GM19452 (cell line): ENCODE results near the gene LYPD5.

Experiments used
- ATAC-seq: cut with Tn5 transposase; IDR thresholded peaks from one replicate; pipeline ENCODE4 v1.9.1; 2021; ENCODE audit not compliant: unreplicated experiment

The LYPD5 gene

GRCh38 chr19:43754503-43755255, 47.6 kb downstream of the LYPD5 start, which contains the start of gene SMG9:
TSS of gene SMG9 (minus strand) at chr19:43754962. CDS start at chr19:43750741, 4,221 bp downstream.
- ATAC-seq, result peak; percentile 52

DNA sequence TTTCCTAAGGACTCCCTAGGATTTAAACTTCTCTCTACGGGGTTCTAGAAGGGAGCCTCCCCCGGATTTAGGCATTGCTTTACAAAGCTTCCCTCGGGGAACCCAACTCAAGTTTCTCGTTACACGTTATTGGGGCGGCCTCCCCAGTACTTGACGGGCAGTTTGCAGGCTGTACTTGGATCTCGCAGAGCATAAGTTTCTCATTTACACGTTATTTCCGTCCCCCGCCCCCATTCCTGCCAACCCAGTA, 48.1 kb downstream of the LYPD5 start:
- ATAC-seq, result no peak

DNA sequence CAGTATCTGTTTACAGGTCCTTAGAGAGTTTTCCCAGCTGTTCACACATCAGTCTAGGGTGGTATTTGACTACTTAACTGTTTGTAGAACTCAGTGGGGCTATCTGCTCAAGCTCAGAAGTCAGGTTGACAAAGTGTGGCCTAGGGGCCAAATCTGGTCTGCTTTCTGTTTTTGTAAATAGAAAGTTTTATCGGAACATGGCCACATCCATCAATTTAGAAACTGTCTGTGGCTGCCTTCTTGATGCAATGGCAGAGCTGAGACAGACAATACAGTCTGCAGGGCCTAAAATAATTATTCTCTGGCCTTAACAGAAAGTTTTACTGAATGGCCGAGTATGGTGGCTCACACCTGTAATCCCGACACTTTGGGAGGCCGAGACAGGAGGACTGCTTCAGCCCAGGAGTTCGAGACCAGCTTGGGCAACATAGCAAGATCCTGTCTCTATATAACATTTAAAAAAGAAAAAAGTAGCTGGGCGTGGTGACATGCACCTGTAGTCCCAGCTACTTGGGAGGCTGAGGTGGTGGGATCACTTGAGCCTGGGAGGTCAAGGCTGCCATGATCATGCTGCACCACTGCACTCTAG, 49.9 kb downstream of the LYPD5 start:
- ATAC-seq, result no peak

- ATAC-seq, result no peak
Observed at GRCh38 chr19:43751466-43752220, 50.6 kb downstream of the LYPD5 start.

DNA sequence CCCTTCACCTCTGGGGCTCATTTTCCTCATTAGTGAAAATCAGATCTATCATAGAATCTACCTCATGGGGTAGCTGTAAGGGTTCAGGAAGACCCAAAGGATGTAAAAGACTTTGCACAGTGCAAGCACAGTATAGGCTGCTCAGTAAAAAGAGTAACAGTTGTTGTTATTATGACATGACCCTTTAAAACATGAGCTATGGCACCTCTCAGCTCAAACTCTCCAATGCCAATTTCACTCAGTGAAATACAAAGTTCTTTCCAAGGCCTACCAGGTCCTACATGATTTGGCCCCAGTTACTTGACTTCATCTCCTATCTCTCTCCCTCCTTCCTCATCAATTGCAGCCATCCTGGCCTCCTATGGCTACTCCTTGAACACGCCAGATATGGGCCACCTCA, 52.3 kb downstream of the LYPD5 start:
- ATAC-seq, result no peak

- no peak for ATAC-seq
Observed at GRCh38 chr19:43749152-43749551, 53.1 kb downstream of the LYPD5 start.

GRCh38 chr19:43748685-43749084, 53.6 kb downstream of the LYPD5 start:
- no peak for ATAC-seq

- no peak for ATAC-seq
Observed at GRCh38 chr19:43748205-43748594, 54.0 kb downstream of the LYPD5 start.

DNA sequence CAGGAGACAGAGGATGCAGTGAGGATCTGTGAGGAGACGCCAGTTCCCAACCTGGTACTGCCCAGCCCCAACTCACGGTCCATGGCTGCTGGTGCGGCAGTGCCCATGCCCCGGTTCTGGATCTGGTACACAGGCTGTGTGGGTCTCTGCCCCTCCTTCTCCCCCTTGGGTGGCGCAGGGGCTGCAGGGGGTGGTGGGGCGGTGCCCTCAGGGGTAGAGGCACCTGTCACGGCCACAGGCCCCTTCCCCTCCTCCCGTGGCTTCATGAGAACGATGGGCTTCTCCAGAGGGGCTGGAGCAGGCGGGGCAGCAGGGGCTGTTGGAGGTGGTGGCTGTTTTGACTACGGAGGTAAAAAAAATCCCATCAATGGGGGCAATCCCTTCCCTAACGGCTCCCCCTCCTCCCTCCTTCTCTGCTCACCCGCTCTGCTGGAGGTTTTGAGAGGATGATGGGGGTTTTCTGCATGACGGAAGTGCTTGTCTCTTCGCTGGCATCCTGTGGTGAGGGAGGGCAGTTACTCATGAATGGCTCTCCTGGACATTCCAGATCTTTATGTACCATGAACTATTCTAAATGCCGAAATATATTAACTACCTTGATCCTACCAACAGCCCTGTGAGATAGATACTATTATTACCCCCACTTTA, 54.6 kb downstream of the LYPD5 start:
- ATAC-seq, result no peak
